ENCODE measurements around the gene EBF3.

EBF3 gene

DNA sequence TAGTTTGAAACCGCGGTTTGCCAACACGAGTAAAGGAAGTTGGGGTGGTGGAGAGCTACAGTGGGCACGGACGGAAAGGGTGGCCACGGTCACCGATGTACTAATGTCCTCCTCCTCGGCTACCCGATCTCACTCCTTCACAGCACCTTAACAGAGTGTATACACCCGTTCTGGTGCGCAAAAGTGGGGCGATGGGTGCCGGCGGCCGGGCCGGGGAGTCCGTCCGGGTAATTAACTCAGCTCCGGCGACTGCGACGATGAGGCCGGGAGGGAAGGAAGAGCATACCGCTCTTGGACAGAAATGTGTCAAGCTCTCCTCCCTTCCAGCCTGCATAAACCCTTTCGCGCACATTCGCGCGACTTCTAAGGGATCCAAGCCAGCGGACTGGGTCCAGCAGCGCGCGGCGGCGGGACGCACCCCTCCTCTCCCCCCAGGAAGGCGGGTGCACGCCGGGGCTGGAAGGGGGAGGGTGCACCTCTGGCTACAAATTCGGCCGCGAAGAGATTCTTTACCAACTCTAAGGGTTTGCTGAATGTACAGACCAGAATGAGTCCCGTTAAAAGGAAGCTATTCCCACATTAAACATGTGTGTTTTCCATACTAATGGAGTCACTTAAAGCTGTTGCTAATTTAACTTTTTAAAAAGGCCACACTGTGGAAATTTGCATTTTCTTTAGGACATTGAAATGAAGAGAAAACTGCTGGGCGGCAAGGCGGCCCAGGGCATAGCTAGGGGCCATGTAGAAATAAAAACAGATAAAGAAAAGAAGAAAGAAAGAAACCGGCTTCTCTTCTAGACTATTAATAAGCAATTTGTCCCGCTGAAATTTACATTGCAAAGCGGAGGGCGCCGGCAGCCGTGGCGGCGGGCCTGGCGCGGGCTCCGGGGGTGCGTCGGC lies 6.6 kb upstream of the EBF3 start:
- peak; percentile 35 for DNase-seq

DNA sequence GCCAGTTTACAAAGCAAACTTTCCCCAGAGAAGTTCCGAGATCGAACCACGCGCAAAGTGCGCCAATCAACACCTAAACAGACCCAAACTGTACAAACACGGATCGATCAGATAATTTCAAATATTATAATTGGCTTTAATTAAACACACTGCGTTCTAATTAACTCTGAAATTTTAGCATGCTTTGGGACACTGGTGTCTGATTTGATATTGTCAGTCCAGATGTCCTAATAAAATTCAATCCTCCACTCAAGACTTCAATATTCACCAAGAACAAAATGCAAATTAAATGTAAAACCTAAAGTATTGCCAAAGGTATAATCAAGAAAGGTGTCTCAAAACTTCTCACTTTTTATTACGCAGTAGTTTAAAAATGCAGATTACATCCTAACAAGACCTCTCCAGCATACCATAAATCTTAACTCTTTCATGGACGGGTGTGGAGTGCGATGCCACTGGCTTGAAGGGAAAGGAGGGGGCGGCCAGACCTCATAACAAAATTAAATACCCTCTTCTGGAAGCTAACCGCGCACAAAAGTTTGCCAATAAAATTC lies 5.9 kb upstream of the EBF3 start:
- no peak for DNase-seq

DNA sequence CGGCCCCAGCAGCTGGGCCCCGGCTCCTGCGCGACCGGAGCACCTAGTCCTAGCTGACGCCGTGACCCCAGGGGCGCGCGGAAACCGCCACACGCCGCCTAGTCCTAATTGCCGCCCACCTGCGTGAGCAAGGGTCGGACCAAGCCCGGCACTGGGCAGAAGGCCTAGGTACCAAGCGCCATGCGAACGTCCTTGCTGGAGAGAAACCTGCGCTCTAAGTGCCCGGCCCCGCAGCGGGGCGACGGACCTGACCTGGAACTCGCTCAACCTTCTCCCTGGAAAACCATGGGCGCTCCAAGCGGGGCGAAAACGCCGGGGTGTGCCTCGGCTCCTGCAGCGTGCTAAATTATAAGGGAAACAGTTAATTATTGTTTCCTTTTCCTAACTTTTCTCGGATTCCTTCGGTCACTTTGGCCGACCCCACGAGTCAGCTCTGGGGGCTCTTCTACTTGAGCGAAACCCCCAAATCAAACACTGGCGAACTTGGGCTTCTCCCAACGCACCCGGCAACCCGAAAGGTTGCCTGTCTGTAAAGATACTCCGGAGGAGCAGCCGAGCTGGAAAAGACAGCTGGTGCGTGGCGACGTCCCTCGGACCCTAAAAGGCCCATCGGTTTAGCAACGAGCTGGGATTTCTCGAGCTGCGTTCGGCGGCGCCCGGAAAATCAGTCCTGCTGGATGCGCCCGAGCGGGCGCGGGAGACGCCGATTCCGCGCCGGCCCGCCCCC lies 5.3 kb upstream of the EBF3 start:
- no peak for DNase-seq

DNA sequence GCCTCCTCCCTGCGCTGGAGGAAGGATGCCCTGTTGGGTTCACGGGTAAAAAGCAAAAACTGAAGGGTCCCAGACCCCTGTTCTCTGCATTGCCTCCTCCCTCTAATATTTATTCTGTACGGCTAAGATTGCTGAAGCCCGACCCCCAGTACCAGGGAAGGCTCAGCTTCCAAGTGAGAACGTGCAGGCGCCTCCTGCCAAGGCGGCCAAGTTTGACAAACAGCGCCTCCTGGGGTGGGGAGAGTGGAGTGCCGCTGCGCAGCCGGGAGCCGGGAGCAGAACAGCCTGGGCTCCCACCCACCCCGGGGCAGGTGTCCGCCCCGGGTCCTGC lies 4.7 kb upstream of the EBF3 start:
- DNase-seq: no peak

DNA sequence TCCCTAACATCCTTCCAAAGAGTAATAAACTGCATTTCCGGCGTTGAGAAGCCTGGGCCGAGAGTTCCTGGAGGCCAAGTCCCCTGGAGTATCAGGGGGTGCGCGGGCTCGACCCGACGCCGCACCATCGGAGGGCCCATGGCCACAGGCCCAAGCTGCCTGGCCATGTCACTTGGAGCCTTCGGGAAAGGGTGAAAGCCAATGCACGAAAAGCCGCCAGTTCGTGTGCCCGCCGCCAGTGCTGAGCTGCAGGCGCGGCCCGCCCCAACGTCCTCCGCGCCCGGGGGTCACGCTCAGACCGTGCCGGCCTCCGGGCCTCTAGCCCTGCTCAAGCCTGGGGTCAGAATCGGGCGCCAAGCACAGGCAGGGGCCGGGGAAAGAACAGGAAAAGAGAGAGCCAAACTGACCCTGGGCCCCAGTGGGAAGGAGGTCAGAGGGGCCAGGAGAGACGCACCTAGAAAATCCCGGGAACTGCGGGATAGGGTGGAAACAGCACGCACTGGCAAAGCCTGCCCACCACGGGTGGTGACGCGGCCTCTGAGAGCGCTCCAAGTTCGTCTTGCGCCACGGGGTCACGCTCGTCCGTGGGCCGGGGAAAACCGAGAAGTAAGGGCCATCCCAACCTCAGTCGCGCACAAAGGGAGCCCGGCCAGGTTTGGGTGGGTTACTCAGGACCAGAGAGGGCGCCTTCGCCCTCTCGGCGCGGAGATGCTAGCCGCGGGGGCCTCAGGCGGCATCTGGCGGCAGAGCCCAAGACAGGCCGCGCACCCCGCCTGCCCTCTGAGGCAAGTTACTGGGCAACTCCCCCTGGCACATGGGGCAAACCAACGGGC lies 4.2 kb upstream of the EBF3 start:
- DNase-seq: no peak

DNA sequence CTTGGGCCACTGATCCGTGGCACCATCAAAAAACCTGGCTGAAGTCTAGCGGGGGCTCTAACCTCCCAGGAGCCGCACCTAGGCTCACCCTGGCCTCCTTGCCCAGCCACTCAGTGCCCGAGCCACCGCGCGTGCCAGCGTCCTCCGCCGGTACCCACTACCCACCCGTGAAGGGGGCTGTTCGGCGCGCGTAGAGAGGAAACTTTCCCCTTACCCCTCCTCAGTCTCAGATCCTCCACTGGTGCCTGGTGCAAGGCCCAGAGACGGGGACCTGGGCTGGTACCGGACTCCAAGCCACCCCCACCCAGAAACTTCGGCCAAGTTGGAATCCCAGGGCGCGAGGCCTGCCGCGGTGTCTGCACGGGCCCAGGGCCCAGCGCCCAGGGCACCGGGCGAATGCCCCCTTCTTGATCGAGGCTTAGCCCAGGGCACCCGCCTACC lies 3.5 kb upstream of the EBF3 start:
- DNase-seq: no peak

DNA sequence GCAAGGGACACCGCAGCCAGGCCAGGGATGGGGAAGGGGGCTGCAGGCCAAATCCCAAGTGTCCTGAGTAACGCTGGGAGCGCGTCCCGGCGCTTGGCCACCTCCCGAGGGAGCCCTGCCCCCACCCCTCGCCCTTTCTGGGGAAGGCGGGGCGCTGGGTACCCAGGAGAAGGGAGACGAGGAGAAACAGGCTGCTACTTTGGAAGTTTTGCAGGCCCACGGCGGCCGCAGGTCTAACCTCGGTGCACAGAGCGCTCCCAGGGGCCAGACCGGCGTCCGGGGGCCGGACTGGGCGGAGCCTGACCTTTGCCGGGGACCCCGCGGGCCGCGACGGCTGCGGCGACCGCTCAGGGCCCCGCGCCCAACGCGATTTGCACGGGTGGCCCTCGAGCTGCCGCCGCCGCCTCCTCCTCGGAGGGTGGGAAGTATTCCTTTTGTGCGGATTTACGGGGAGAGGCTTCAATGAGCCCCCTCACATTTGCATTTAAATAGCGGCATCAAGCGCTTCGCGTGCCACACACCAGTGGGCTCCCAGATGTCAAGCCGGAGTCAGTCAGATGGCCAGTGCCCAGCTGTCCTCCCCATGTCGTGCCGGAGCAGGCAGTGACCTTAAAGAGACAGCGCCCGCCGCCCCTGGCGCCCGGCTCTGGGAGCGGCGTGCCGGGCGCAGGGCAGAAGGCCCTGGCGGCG lies 3.0 kb upstream of the EBF3 start:
- DNase-seq: no peak

DNA sequence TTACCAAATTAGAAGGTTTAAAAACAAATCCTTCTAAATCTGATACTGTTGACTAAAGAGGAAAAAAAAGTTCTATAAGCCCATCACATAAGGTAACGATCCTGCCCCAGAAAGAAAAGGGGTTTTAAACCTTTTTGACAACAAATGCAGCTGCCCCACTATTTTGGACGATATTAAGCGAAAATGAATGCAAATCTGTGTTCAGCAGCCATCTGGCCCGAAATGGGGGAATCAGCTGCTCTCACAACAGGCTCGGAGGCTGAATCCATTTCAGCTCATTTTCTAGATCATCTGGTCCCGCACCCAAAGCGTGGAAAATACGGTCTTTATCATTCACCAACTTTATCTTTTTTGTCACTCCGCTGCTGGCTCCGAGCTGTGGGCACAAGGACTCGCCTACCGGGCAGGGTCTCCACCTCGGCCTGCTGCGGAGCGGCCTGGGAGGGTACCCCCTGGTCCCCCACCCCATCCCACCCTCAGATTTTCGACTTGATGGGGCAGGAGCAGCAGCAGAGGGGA lies 2.4 kb upstream of the EBF3 start:
- DNase-seq: no peak

DNA sequence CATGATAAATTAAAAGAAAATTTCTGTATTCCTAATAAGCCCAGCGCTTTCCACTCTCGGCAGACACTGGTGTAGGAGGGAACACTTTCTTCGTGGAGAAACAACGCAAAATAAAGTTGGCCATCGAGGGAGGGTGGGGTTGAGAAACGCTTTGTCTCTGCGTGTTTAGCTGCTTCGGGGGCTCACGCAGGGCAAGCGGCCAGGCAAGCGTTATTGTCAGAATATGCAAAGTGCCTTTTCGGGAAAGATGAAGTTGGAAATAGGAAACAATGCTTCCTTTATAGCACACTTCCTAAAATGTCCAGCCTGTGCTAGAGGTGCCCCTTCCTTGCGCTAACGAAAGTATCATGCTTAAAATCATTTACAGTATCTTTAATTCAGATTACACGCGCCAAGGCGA lies 1.9 kb upstream of the EBF3 start:
- no peak for DNase-seq

DNA sequence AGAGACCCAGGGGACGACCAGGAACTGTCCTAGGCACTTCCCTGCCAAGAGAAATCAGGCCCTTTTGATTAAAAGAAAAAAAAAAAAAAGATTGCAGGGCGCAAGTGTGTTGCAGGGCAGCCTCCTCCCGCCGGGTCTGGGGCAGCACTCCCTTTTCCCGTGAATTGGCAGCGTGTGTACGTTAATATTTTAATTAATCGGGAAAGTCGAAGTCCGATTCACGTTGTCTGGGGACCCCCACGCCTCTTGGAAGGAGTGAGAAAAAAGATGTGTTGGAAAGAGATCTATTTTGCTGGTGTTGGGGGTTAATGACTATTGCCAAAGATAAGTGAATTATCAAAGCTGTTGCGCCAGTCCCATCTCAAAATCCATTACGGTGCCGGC lies 1.3 kb upstream of the EBF3 start:
- DNase-seq: no peak

DNA sequence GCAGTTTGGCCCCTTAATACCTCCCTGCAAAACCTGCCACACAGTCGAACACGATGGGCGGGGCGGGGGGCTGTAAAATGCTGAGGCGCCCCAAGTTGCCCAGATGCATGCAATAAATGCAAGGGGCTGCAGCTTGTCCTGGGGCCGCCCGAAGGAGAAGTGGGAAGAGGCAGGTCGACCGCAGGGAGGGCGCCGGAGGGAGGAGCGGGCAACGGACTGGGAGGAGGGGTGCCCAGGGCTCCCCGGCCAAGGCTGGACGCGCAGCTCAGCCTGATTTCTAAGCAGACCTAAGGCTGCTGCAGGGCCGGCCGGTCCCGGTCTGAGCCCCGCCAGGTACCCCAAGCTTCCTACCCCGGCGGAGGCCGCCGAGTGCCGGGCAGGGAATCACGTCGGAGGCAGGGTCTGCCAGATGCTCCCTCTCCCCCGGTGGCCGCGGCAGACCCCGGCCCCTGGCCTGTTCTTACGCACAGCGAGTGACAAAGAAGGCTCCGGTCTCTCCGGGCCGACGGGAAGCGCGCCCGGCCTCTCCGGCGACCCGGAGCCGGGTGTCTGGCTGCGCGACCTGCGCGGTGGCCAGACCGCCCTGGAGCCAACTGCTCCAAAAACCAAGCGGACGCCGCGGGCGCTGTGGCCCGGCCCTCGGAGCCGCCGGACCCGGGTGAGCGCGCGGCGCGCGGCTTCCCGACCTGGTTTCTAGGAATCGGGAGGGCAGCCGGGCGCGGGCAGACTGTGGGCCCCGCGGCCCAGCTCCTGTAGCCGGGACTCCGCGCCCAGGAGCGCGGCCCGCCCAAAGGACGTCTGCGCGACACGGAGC lies 744 bp upstream of the EBF3 start:
- DNase-seq: no peak

DNA sequence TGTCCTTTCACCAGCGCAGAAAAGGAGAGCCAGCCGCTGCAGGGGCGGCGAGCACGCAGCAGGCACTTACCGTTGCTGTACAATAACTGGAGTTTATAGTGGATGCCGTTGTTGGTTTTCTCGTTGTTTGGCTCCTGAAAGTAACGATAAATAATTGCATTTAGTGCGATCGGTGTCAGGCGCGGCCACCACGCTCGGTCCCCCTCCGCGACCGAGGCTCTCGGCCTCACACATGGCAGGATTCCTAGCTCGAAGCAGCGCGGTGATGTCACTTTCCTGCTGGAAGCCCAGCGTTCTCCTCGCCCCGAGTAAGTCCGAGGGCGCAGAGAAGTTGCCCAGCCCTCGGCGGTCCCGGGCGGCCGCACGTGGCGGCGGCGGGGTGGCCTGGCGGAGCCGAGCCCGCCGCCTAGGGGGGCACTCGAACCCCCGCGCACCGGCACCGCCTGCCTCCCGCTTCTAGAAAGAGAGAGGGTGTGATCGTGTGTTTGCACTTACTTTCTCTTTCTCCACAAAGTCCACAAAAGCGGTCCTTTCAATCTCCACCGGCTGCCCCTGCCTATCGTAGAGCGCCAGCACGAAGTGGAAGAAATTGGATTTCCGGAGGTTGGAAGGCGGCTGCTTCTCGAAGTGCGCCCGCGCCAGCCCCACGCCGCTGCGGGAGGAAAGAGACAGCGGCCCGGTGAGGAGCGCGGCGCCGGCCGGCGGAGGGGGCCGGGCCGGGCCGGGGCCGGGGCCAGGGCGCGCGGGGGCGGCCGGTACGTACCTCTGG lies 1.0 kb downstream of the EBF3 start:
- DNase-seq: peak; percentile 49

DNA sequence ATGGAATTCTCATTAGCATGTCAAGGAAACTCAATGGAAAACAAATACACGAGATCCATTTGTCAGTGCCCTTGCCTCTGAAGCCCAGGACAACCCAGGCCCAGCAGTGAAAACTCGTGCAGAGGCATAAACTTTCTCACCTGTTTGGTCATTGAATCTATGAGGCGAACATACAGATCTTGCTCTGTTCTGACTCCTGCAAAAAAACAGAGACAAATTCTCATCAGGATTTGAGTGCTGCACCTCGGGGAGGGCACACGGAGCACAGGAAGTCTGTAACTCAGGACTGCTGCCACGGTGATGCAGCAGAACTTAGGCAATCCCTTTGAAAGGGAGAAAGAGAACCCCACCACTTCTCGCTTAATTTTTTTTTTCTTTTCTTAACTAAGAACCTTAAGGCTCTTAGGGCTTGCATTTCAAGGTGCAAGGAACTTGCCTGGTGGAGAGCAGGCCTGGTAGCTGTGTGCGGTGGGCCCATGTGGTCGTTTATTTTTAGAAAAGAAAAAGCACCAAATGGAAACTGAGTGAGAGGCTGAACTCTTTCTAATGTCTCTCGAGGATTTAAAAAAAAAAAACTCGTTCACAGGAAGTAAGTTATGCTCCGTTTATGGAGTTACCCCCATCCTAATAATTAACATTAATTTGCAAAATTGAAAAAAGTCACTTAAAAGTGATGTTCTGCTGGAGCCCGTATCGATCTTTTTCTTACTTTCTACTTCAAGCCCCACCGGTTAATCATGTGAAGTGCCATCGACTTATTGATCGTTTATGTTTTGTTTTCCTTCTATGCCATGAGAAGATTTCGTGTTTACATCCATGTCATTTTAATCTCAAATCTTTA lies 1.8 kb downstream of the EBF3 start:
- DNase-seq: peak; percentile 43

DNA sequence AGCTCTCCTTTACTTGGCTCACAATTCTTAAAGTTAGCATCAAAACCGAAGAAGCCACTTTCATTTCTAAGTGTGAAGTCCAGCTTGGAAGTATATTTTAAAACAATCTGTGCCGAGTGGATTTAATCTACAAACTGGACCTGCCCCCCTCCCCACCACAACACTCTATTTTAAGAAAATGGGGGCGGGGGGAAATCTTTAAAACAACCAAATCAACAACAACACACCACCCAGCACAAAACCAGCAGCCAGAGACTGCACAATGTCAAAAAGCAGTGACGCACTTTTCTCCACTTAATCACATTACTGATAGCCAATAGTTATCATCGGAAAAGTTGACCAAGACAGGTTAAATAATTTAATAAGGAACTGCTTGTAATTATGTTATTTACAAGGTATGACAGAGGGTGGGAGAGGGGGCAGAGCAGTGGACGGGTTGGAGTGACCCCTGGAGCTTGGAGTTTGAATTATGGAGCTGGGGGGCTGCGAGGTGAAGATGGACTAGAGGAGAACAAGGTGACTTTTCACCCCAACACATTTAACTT lies 2.8 kb downstream of the EBF3 start:
- no peak for DNase-seq

DNA sequence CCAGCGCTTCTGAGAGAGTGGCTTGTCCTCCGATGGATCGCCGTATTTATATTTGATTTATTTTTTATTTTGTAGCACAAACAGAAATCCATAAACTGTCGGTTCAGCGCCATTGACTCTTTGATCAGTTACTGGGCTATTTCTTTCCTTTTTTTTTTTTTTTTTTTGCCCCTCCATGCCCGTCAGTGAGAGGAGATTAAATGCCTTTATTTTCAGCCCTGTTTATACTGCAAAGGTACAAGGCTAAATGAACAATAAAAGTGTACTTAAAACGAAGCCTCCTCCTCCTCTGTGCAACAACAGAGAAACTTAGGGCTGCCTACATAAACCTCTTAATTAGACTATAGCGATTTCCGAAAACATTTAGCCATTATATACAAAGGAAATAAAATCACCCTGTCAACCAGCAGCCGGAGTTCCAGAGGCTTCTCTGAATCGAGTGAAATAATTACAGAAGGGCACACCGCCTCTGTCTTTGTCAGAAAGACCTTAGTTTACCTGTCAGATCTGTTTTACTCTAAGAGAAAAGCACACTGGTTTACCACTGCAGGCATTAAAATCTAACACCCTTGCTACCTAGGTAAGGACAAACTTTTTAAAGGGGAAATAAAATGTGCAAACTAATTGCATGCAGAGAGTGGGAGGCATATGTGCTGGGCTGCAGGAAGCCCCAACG lies 3.5 kb downstream of the EBF3 start:
- DNase-seq: no peak

DNA sequence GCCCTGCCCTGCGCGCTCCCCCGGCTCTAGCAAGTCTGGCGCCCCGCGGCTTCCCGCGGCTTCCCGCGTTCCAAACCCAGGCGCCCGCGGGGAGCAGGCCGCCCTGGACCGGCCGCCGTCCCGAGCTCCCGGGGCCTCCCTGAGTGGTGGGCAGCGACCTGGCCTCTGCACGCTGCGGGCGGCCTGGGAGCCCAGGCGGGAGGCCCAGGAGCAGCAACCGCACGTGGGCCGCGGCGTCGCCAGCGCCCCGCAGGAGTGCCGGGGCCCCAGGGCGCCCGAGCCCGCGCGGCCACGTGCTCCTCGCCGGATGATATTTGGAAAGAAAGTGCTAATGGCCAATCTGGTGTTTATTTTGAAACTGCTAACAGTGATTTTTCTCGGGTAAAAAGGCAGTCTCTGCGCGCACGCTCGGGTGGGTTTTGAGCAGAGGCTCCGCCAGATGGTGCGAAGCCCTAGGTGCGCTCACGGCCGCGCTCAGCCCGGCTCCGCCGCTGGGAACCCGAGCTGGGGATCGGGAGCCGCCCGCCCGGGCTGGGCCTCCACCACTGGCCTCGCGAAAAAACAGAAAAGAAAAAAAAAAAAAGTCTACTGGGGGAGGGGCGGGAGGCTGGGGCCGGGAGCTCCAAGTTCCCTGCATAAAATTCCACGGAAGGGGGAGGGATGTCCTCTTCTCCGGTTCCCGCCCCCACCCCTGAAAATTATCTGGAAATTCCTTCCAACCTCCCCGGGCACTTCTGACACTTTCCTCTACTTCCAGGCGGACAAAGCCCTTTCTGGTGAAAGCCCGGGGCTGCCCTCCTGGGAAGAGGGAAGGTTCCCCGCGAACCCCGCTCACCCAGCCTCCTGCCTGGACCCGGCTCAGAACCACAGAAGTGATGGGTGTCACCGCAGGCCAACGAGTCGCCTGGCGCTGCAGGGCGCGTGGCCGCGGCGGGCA lies 4.3 kb downstream of the EBF3 start:
- DNase-seq: no peak
